K562 (cell line): Measurements from ENCODE around the gene CYCS.

ENCODE experiments used
- ATF2 ChIP-seq: sonication (generic); formaldehyde crosslinking; IDR thresholded peaks from 2 replicates; pipeline ENCODE4 v1.8.1; 2022; ENCODE audit warnings: missing genetic modification reagents
- ATF3 ChIP-seq, 2 experiments: fragments of 450-650 bp in 1 of 2; sonication (generic) in 1 of 2; formaldehyde crosslinking in 1 of 2; IDR thresholded peaks in 1 of 2; conservative IDR thresholded peaks in 1 of 2; 2 replicates each; pipeline versions ENCODE4 v1.6.1 to v1.8.1; 2016 to 2023; ENCODE audit warnings: mild to moderate bottlenecking in 2 of 2, moderate library complexity in 2 of 2, inconsistent platforms in 1 of 2, missing genetic modification reagents in 1 of 2
- ELF4 ChIP-seq: fragments of 450-650 bp; formaldehyde crosslinking; IDR thresholded peaks from 2 replicates; pipeline ENCODE4 v1.4.0; 2022; ENCODE audit warnings: missing genetic modification characterization
- EP300 ChIP-seq: IDR thresholded peaks from 2 replicates; pipeline ENCODE4 v1.6.1; 2012; ENCODE audit warnings: low read length, improper control_type of control experiment
- EZH2 ChIP-seq: IDR thresholded peaks from 2 replicates; pipeline ENCODE4 v1.6.1; 2012; ENCODE audit warnings: low read depth, mild to moderate bottlenecking, inconsistent platforms, low read length, borderline replicate concordance
- PATZ1 ChIP-seq: fragments of 250-450 bp; sonication (Bioruptor Pico); IDR thresholded peaks from 2 replicates; pipeline ENCODE4 v1.5.0; 2020; ENCODE audit warnings: mild to moderate bottlenecking, borderline replicate concordance
- RUNX1 ChIP-seq: sonication (generic); IDR thresholded peaks from 2 replicates; pipeline ENCODE4 v1.6.1; 2016; ENCODE audit warnings: antibody characterized with exemption, low read depth
- SP1 ChIP-seq: sonication (generic); formaldehyde crosslinking; IDR thresholded peaks from 2 replicates; pipeline ENCODE4 v1.8.1; 2022; ENCODE audit warnings: mild to moderate bottlenecking, missing genetic modification reagents
- TFAM ChIP-seq: fragments of 250-450 bp; sonication (Bioruptor Pico); conservative IDR thresholded peaks from 2 replicates; pipeline ENCODE4 v1.5.0; 2021; ENCODE audit warnings: mild to moderate bottlenecking, moderate library complexity
- ZBTB7A ChIP-seq: IDR thresholded peaks from 2 replicates; pipeline ENCODE4 v1.6.1; 2011; ENCODE audit warnings: low read depth, mild to moderate bottlenecking, low read length, moderate library complexity, borderline replicate concordance; ENCODE audit not compliant: control insufficient read depth
- ZNF23 ChIP-seq: fragments of 250-450 bp; sonication (Bioruptor Pico); IDR thresholded peaks from 2 replicates; pipeline ENCODE4 v1.4.0; 2020; ENCODE audit warnings: mild to moderate bottlenecking
- ZNF639 ChIP-seq, 2 experiments: fragments of 200-800 bp in 1 of 2; sonication (Bioruptor generic) in 1 of 2; sonication (generic) in 1 of 2; formaldehyde crosslinking in 1 of 2; IDR thresholded peaks in 1 of 2; conservative IDR thresholded peaks in 1 of 2; 2 replicates each; pipeline versions ENCODE4 v1.5.0 to v1.6.1; 2016 to 2020; ENCODE audit warnings: missing compliant biosample characterization in 1 of 2, missing genetic modification characterization in 1 of 2, missing genetic modification reagents in 1 of 2
- TF ChIP-seq, protein P1 (sequence below), 2 experiments: fragments of 450-650 bp in 1 of 2; sonication (generic) in 1 of 2; formaldehyde crosslinking; conservative IDR thresholded peaks; 2 replicates each; pipeline versions ENCODE4 v1.4.0 to v1.8.1; 2020 to 2022; ENCODE audit warnings: mild to moderate bottlenecking in 1 of 2, missing genetic modification reagents in 1 of 2
- TF ChIP-seq, protein P2 (sequence below), 3 experiments: IDR thresholded peaks in 2 of 3; conservative IDR thresholded peaks in 1 of 3; 2 replicates each; pipeline ENCODE4 v1.5.1; 2011 to 2012; ENCODE audit warnings: low read length in 3 of 3, mild to moderate bottlenecking in 3 of 3, control low read depth in 2 of 3, improper control_type of control experiment in 1 of 3, inconsistent platforms in 1 of 3, low read depth in 1 of 3, mixed read lengths in 1 of 3, moderate library complexity in 1 of 3; ENCODE audit not compliant: insufficient read depth in 2 of 3

DNA sequence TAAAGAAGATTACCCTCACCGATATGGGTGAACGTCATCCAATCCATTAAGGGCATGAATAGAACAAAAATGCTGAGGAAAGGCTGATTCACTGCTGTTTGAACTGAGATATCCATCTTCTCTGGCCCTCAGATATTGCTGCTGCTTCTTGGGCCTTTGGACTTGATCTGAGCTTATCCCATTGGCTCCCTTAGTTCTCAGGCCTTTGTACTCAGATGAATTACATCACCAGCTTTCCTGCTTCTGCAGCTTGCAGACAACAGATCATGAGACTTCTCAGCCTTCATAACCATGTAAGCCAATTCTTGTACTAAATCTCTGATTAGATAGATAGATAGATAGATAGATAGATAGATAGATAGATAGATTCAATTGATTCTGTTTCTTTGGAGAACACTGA is 40.2 kb downstream of the CYCS start:
- TF ChIP-seq ZNF639 (CRISPR knock-in tag; conservative IDR thresholded peaks at IDR 0.05 in 1 of 2, IDR thresholded peaks at IDR 0.05 in 1 of 2) (no peak), TFAM (CRISPR knock-in tag) (no peak), EZH2 (no peak), ATF2 (CRISPR knock-in tag) (no peak), ELF4 (CRISPR knock-in tag) (no peak), EP300 (no peak), PATZ1 (CRISPR knock-in tag) (no peak), ZBTB7A (no peak), RUNX1 (no peak), ZNF23 (no peak), SP1 (no peak), ATF3 (IDR thresholded peaks at IDR 0.05) (no peak), ATF3 (CRISPR knock-in tag; conservative IDR thresholded peaks at IDR 0.05) (no peak)
- TF ChIP-seq, protein P1, sequence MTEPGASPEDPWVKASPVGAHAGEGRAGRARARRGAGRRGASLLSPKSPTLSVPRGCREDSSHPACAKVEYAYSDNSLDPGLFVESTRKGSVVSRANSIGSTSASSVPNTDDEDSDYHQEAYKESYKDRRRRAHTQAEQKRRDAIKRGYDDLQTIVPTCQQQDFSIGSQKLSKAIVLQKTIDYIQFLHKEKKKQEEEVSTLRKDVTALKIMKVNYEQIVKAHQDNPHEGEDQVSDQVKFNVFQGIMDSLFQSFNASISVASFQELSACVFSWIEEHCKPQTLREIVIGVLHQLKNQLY (CRISPR knock-in tag; conservative IDR thresholded peaks at IDR 0.05): no peak
- TF ChIP-seq, protein P2, sequence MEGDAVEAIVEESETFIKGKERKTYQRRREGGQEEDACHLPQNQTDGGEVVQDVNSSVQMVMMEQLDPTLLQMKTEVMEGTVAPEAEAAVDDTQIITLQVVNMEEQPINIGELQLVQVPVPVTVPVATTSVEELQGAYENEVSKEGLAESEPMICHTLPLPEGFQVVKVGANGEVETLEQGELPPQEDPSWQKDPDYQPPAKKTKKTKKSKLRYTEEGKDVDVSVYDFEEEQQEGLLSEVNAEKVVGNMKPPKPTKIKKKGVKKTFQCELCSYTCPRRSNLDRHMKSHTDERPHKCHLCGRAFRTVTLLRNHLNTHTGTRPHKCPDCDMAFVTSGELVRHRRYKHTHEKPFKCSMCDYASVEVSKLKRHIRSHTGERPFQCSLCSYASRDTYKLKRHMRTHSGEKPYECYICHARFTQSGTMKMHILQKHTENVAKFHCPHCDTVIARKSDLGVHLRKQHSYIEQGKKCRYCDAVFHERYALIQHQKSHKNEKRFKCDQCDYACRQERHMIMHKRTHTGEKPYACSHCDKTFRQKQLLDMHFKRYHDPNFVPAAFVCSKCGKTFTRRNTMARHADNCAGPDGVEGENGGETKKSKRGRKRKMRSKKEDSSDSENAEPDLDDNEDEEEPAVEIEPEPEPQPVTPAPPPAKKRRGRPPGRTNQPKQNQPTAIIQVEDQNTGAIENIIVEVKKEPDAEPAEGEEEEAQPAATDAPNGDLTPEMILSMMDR (IDR thresholded peaks at IDR 0.05 in 2 of 3, conservative IDR thresholded peaks at IDR 0.05 in 1 of 3; ENCODE audit: insufficient read depth in 2 of 3, low read depth in 1 of 3, low read length in 3 of 3): no peak
